T-helper 1 cell treated with Interleukin-12 subunit alpha and Interleukin-12 subunit beta and Interleukin-4 antibody, amounts not matched to agents 30 ng/mL and 1 ng/mL, for 36 hours (primary cell): ENCODE results near the gene GTF2IRD1. TPM values are rescaled to one million over a fixed set of nuclear protein-coding genes. Genes with fewer than 3 reads are reported as not detected.
"Not testable (repeated sequence)": the region's sequence is repeated elsewhere in the genome, so short reads cannot be mapped to it uniquely, and the experiment has no call there.

Experiments used
- intact Hi-C: fragments of 100-400 bp; cut with micrococcal nuclease; formaldehyde crosslinking; loops from one replicate; pipeline ENCODE4 v1.15.1; 2024
- total RNA-seq: library from RNA; stranded (reverse); gene quantifications from 2 replicates; pipeline ENCODE4 v1.2.3, GENCODE V29; 2022

GTF2IRD1 gene
- total RNA-seq, 1 donor from 2014 or later = 0.69 TPM

GRCh38 chr7:74545921-74546320 is 92.2 kb downstream of the GTF2IRD1 start:
- intact Hi-C loops = loop anchor here (5.0 kb wide), 2 partner anchors 99 to 129 kb away; no protein-coding TSS in a partner anchor

DNA sequence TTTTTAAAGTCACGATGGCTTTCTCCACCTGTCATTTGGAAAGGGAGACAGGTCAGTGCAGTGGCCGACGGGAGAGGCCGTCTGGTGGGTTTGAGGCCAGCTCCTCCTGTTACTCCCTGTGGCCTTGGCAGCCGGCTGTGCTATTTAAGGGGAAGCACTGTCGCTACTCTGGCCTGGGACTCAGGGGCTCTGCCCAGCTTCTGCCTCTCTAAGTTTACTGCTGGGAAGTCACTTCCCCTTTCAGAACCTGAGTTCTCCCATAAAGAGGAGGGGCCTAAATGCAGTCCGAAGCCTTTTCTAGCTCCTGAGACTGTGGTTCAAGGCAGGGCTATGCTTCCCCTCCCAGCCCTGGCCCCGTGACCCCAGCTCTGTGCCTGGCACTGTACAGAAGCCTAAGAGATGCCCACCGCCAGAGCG is 99.9 kb downstream of the GTF2IRD1 start:
- intact Hi-C loops = not testable (repeated sequence)

DNA sequence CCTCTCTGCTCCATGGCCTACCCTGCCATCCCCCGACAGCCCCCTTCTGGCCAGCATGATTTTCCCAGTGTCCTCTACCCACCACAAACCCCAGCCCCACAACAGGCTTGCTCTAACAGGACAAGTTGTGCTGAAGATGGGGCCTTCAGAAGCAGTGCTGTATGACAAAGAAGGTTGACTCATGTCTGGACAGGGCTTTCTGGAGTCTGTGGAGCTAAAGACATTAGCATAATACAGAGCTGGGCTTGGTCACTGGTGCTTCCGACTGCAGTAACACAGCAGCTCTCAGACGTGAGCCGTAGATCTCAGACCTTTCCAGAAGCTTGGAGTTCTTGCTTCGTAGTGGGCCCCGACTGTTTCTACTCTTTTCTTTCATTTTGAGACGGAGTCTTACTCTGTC is 100.5 kb downstream of the GTF2IRD1 start:
- intact Hi-C loops = no loop called here

DNA sequence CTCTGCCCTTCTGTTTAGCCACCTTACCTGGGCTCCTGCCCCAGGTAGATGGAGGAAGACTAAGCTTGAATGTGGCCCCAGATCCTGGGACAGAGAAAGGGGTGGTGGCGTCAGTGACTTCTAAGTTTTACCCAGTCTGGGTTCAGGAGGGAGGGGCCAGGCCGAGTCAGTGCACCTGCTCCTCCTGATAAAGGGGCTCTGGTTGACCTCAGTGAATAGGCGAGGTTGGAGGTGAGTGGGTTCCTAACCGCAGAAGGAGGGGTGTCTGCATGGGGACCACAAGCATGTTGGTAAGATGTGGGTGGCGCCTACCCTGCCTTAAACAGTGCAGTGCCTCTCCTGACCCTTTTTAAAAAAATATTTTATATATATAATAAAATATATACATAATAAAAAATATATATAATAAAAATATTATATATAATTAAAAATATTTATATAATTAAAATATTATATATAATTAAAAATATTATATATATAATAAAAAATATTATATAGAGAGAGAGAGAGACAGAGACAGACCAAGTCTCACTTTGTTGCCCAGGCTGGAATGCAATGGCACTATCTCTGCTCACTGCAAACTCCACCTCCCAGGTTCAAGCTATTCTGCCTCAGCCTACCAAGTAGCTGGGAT is 106.5 kb downstream of the GTF2IRD1 start:
- intact Hi-C loops = no loop called here

DNA sequence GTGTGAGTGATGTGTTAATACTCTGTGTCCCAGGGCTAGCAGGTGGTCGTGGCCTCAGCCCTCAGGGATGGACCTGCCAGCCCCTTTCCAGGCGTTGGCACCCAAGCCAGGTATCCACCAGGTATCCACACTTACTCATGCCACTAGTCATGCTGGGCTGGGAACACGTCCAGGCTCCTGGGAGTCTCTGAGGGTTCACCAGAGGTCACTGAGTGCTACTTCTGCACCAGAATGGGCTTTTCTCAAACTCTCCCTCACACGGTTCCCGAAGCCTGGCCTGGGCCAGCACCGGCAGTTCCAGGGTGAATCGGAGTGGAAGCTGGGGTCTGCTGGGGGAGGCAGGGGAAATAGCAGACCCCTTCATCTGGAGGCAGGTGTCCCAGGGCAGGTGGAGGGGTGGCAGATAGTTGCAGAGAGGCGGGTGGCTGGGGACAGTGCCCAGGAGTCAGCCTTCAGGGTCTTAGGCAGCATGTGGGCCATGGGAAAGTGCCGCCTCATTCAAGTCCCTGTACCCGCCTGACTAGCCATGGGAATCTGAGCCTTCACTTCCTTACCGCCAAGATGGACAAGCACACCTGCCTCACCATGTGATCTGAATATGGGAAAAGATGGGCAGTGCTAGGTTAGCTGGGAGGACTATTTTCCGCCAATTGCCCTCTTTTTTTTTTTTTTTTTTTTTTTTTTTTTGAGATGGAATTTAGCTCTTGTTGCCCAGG is 108.3 kb downstream of the GTF2IRD1 start:
- intact Hi-C loops = no loop called here

DNA sequence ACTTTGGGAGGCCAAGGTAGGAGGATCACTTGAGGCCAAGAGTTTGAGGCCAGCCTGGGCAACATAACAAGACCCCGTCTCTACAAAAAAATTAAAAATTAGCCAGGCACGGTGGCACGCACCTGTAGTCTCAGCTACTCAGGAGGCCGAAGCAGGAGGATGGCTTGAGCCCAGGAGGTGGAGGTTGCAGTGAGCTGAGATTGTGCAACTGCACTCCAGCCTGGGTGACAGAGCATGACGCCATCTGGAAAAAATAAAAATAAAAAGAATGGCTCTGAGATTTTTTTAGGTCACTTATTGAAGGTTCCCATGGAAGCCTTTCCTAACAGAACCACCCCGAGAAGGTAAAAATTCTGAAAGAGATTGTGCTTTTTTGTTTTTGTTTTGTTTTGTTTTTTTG is 109.9 kb downstream of the GTF2IRD1 start:
- intact Hi-C loops = not testable (repeated sequence)

GRCh38 chr7:74567318-74567668 is 113.6 kb downstream of the GTF2IRD1 start:
- intact Hi-C loops = loop anchor here (2.0 kb wide), 1 partner anchor 150 kb away; no protein-coding TSS in a partner anchor

DNA sequence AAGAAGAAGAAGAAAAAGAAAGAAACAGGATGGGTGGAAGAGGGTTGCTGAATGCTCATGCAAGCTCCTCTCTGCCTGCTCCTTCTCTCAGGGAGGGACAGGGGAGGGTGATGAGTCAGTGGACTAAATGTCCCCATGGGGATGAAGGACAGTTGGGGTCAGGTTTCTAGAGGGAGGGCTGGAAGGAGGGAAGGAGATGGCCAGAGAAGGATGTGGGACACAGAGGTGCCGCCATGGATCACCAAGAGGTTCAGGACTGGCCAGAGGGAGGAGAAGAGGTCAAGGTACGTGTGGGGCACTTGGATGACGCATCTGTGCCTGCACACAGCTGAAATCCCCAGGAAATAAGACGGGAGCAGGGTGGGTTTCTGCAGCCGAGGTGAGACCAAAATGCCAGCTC is 115.0 kb downstream of the GTF2IRD1 start:
- intact Hi-C loops = no loop called here

GRCh38 chr7:74569501-74570075 is 115.9 kb downstream of the GTF2IRD1 start:
- intact Hi-C loops = no loop called here

- intact Hi-C loops = no loop called here
These were observed 116.9 kb downstream of the GTF2IRD1 start for GRCh38 chr7:74570533-74571156.

DNA sequence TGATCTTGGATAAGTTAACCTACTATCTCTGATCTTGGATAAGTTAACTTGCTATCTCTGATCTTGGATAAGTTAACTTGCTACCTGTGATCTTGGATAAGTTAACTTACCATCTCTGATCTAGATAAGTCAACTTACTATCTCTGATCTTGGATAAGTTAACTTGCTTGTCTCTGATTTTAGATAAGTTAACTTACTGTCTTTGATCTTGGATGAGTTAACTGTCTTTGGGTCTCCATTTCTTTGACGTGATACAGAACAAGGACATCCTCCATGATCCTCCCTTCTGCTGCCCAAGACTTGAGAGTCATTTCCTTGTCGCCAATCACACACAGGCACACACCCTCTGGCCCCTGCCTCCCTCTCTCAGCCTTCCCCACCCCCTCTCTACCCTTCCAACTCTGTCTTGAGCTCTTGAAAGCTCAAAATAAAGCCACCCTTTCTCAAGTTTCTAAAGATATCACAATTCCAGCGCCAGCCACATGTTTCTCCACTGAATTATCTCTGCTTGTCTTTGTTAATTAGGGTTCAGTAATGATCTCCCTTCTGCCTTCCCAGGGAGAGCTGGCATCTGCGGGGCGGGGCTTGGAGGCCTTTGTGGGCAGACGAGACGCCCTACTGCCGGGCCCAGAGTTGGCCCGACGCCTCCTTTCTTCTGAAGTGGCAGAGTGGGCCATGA is 118.7 kb downstream of the GTF2IRD1 start:
- intact Hi-C loops = no loop called here

GRCh38 chr7:74573512-74573911 is 119.8 kb downstream of the GTF2IRD1 start:
- intact Hi-C loops = no loop called here

GRCh38 chr7:74575083-74575784 is 121.5 kb downstream of the GTF2IRD1 start:
- intact Hi-C loops = no loop called here

DNA sequence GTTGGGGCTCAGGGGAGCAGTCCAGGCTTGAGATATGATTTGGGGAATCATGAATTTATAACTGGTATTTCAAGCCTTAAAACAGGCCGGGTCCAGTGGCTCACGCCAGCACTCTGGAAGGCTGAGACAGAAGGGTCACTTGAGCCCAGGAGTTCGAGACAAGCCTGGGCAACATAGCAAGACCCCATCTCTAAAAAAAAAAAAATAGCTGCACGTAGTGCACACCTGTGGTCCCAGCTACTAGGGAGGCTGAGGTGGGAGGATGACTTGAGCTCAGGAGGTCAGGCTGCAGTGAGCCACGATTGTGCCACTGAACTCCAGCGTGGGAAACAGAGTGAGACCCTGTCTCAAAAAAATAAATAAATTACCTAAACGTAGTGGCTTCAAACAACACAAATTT is 122.1 kb downstream of the GTF2IRD1 start:
- intact Hi-C loops = no loop called here

- intact Hi-C loops = no loop called here
These were observed 126.3 kb downstream of the GTF2IRD1 start for GRCh38 chr7:74579800-74580685.

GRCh38 chr7:74581916-74582440 is 128.3 kb downstream of the GTF2IRD1 start:
- intact Hi-C loops = no loop called here

DNA sequence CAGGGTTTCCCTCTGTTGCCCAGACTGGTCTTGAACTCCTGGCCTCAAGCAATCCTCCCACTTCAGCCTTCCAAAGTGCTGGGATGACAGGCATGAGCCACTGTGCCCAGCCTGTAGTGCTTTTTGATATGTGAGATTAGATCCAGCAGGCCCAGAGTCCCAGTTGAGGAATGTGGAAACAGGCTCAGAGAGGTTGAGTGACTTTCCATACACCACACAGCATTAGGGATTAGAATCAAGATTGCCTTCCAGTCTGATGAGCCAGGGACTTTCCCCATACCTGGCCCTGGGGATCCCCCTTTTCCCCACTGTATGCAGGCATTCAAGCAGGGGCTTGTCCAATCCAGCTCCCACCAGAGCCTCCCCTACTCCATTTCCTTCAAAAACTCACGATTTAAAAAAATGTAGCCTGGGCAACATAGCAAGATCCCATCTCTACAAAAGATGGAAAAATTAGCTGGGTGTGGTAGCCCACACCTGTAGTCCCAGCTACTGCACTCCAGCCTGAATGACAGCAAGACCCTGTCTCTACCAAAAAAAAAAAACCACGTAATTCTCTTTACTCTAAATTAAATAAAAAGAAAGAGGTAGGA is 128.8 kb downstream of the GTF2IRD1 start:
- intact Hi-C loops = no loop called here

- intact Hi-C loops = no loop called here
These were observed 129.9 kb downstream of the GTF2IRD1 start for GRCh38 chr7:74583630-74584029.
